NCI-H82 treated with DMSO at 0.1 percent for 48 hours (cell line): Measurements from ENCODE around the gene TMTC1.

ENCODE experiments used
- DNase-seq: peaks from one replicate; lab custom pipeline; 2025; ENCODE audit not compliant: unreplicated experiment; lab: John Stamatoyannopoulos, UW

The TMTC1 gene

GRCh38 chr12:29620030-29620429, 163.7 kb downstream of the TMTC1 start:
- DNase-seq = no peak

GRCh38 chr12:29617407-29617803, 166.3 kb downstream of the TMTC1 start:
- no peak for DNase-seq

GRCh38 chr12:29616664-29617406, 166.9 kb downstream of the TMTC1 start:
- DNase-seq = no peak

GRCh38 chr12:29614694-29615325, 168.9 kb downstream of the TMTC1 start:
- DNase-seq = no peak

- no peak for DNase-seq
Measured at GRCh38 chr12:29612912-29613311, 170.8 kb downstream of the TMTC1 start.

GRCh38 chr12:29611906-29612305, 171.8 kb downstream of the TMTC1 start:
- no peak for DNase-seq

- DNase-seq = no peak
Measured at GRCh38 chr12:29610473-29611170, 173.1 kb downstream of the TMTC1 start.

- DNase-seq = no peak
Measured at GRCh38 chr12:29609431-29610215, 174.1 kb downstream of the TMTC1 start.

GRCh38 chr12:29608581-29608980, 175.2 kb downstream of the TMTC1 start:
- no peak for DNase-seq

- DNase-seq = no peak
Measured at GRCh38 chr12:29599381-29599780, 184.4 kb downstream of the TMTC1 start.

- no peak for DNase-seq
Measured at GRCh38 chr12:29595071-29595755, 188.5 kb downstream of the TMTC1 start.

- DNase-seq = no peak
Measured at GRCh38 chr12:29593001-29593400, 190.7 kb downstream of the TMTC1 start.

- DNase-seq = no peak
Measured at GRCh38 chr12:29591140-29592020, 192.4 kb downstream of the TMTC1 start.

- DNase-seq = no peak
Measured at GRCh38 chr12:29589851-29590250, 193.9 kb downstream of the TMTC1 start.

- no peak for DNase-seq
Measured at GRCh38 chr12:29589286-29589820, 194.4 kb downstream of the TMTC1 start.

GRCh38 chr12:29582677-29583272, 201.0 kb downstream of the TMTC1 start:
- DNase-seq = no peak

GRCh38 chr12:29582146-29582545, 201.6 kb downstream of the TMTC1 start:
- no peak for DNase-seq

- no peak for DNase-seq
Measured at GRCh38 chr12:29581631-29582030, 202.1 kb downstream of the TMTC1 start.

- DNase-seq = no peak
Measured at GRCh38 chr12:29580971-29581370, 202.8 kb downstream of the TMTC1 start.
